D341Med (cell line): ENCODE measurements around the gene BMPER.
A peak's percentile ranks its signal among the peaks of the same experiment; 100 is the strongest.

Source experiments
- DNase-seq: peaks from one replicate; pipeline ENCODE4 v3.0.0; 2012; ENCODE audit warnings: low spot score

Gene BMPER

DNA sequence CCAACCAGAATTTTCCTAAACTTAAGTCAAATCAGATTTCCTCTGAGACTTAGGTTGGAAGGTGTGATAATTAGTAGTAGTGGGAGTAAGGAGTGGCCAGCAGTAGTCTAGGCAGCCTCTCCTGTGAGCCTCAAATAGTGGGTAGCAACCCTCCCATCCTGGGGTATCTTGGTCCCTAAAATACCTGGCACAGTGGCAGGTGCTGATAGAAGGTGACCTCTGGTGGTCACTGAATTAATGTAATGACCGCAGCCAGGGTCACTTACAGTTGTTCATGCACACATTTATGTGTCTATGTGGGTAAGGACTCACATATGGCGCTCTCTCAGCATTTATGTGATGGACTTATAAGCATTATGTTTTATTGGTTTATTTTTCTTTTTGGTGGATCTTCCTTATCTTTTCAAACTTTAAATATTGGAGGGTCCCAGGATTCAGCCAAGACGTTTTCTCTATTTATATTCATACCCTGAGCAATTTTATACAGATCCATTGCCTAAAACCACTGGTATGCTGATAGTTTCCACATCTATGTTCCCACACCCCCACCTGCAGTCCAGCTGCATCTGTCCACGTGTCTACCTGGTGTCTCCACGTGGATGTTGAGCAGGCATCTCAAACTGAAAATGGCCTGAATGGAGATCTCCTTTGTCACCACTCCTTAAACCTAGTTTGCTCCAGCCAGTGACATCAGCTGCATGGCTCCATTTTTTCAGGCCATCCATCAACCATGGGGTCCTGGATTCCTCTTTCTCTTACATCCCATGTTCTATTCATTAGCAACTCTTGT, 18.3 kb downstream of the BMPER start:
- DNase-seq = no peak

GRCh38 chr7:33926535-33926934, 21.2 kb downstream of the BMPER start:
- no peak for DNase-seq

DNA sequence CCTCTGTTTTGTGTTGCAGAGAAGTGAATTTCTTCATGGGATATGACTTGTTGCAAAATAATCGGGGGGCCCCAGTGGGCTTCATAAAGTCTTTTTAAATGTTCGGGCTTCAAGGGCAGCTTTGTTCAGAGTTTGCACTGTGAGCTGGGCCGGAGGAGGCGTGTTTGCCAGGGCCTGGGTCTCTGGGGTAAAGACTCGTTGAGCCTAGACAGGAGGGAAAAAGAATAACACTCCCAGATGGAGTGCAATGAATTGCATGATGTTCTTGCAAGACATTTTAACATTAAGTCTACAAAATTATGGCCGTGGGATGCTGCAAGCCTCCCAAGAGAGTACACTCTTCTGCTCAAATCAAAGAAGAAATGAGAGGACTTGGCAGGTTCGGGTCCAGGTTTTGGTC, 23.6 kb downstream of the BMPER start:
- no peak for DNase-seq

DNA sequence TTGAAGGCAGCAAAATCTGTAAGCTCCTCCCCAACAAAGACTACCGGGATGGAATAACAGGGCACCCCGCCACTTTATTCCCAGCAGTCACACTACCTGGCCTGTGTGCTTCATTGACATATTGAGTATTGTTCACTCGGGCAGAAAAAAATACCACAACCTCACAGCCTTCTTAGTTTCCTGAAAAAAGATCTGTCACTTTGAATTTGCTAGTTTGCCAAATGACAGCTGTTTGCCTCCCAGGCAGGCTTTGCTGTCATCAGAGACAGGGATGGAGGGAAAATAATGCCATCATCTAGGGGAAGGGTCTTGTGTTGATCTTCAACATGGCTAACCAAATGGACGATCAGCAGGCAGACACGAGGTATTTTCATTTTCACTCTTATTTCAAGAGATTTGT, 26.9 kb downstream of the BMPER start:
- DNase-seq = no peak

DNA sequence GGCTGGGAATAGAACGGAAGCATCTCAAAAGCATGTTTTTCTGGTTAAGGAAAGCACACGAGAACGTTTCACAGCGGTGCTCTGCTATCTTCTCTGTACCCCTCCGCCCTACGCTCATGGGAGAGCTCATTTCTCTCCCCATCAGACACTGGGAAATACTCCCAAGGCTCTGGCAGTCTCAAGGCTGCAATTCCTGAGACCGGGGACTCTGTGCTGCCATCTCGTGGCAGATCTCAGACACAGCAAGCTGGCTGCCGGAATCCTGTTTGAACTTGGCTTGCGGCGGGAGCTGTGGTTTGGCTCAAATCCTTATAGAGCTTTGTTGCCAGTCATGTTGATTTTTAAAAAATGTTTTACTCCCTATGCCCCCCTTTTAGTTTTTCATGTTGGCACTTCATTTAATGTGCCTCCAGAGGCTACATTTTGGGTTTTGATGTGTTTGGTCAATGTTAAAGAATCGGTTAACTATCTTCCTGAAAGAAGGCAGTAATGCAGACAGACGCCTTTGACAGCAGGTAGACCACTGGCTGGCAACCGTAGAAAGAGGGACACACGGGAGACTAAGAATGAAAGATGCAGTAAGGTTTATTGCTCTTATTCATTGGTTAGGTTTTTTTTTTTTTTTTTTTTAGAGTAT, 27.6 kb downstream of the BMPER start:
- DNase-seq = peak; percentile 86

DNA sequence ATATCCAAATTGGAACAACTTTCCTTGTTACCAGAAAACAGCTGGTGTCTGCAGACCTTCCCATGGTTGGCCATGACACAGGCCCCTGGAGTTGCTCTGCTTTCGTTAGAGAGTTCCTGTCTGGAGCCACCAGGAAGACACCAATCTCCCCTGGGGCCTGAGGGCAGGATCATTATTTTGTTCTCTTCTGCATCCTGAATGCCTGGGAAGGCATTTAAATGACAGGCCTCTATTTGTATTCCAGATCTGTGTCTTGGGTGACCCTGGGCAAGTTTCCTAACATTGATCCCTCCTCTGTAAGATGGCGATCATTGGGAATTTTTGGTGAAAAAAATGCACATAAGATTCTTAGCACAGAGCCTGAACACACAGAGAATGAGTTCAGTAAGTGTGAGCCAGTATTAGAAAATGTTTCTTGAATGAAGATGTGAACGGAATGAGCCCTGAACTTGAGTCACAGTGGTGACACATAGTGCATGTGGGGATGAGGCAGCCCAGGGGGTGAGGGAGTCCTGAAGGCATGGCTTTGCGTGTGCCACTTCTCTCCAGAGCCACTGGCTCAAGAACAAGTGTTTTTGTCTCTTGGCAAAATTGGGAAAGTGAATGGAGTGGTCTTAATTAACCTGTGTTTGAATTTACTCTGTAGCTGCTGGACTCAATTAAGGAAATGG, 28.4 kb downstream of the BMPER start:
- DNase-seq = no peak

GRCh38 chr7:33934391-33934790, 29.1 kb downstream of the BMPER start:
- DNase-seq = no peak

GRCh38 chr7:33936503-33936902, 31.2 kb downstream of the BMPER start:
- DNase-seq = no peak

GRCh38 chr7:33937871-33938270, 32.5 kb downstream of the BMPER start:
- no peak for DNase-seq

- no peak for DNase-seq
Observed at GRCh38 chr7:33939121-33939520, 33.8 kb downstream of the BMPER start.

DNA sequence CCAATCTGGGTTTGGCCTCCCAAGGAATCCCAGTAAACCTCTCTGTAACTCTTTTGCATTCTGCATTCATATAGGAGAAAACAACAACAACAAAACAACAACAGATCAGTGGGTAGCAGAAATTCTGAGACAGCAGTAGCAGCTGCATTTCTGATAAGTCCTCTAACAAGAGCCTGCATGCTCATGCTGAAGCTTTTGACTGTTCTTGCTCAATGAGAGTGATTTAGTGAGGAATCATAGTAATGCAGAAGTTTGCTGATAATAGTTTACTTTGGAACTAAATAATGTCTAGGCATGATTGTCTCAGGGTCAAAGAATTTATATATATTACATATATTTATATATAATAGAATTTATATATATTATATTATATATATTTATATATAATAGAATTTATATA, 35.2 kb downstream of the BMPER start:
- no peak for DNase-seq

GRCh38 chr7:33941418-33941817, 36.1 kb downstream of the BMPER start:
- no peak for DNase-seq

DNA sequence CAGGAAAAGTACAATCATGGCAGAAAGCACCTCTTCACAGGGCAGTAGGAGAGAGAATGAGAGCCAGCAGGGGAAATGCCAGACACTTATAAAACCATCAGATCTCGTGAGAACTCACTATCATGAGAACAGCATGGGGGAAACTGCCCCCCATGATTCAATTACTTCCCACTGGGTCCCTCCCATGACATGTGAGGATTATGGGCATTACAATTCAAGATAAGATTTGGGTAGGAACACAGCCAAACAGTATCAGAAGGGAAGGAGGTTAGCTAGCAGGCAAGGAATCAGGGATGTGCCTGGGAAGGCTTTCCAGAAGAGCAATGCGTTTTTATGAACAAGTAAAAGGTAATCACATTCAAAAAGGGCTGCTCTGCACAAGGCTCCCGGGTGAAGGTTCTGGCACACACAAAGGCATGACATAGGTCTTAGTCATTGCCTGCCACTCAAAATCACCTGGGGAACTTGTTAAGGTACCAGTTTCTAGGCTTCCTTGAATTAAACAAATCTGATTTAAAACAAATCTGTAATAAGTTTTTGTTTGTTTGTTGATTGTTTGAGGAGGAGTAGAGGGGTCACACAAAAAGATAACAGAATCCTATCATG, 40.9 kb downstream of the BMPER start:
- DNase-seq = no peak

GRCh38 chr7:33950047-33950714, 44.8 kb downstream of the BMPER start:
- no peak for DNase-seq

DNA sequence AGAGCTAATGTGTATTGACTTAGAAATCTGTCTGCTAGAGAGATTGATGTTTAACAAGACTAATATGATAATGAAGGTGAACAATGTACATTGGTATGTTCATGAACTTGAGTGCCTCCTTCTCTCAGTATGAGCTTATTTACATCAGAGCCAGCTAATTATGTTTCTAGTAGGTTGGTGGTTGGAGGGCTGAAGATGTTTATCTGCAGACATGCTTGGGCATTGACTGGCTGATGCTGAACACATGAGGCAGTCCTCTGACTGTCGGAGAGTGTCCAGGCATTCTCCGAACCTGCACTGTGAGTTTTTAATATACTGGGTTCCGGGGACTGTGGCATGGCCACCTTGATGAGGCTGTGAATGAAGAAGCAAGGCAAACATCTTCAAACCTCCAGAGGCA, 47.5 kb downstream of the BMPER start:
- DNase-seq = no peak

- no peak for DNase-seq
Observed at GRCh38 chr7:33958104-33958503, 52.8 kb downstream of the BMPER start.

DNA sequence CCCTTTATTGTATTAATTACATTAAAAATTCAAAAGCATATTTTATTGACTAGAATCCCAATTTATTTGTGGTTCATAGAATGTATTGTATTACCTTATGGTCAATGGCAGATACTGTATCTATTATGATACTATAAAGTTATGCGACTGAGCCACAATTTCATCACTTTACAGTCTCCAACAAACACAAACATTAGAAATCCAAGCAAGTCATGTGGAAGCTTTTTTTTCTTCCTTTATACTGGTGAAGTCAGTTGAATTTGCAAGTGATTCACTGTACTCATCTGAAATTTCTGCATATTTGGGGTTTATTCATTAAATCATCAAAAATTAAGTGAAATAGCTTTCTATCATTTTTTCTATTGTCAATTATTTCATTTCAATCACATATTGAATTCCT, 54.3 kb downstream of the BMPER start:
- no peak for DNase-seq

DNA sequence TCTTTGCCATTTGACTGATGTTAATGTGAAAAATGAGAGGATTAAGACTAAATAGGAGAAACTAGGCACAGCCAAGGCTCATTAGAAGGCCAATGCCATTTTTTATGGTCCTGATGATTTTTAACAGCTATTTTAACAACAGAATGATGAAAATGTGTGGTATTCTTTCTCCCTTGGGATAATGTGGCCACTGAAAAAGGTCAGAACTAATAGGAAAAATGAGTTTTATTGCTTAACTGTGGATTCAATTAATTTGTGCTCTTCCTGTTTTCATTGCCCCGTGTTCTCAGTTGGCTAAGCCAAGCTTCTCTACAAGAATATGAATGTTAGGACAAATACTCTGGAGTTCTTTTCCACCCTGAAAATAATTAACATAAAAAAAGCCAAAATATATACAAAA, 56.6 kb downstream of the BMPER start:
- no peak for DNase-seq

DNA sequence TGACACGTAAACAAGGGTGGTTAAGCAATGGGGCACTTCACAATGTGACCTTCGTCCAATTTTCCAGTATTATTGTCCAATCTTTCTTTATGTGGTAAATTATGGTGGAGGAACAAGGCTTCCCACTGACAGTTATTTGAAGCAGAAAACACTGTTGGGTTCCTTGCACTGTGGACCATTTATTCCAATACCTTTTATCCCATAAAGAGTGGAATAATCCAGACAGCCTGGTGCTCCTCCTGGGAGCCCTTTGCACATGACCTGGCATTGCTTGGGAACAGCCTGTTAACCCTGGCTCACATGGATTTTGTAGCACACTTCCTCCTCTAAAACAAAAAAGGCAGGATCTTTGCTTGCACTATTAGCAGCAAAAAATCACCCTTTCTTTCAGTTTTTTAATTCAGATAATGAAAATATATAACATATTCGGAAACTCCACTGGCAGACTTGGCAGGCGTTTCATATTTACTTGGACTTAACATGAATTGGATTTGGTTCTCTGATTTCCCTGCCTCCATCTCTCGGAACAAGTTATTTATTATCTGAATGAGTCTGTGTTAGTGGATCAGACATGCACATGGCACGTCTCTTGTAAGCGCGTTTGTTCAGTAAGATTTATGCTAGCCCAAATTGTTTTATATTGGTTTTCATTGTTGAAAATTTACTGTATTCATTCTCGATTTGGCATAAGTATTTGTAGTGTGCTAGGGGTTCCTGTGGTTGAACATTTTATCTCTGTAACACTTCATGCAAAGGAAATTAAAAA, 59.3 kb downstream of the BMPER start:
- DNase-seq = no peak

DNA sequence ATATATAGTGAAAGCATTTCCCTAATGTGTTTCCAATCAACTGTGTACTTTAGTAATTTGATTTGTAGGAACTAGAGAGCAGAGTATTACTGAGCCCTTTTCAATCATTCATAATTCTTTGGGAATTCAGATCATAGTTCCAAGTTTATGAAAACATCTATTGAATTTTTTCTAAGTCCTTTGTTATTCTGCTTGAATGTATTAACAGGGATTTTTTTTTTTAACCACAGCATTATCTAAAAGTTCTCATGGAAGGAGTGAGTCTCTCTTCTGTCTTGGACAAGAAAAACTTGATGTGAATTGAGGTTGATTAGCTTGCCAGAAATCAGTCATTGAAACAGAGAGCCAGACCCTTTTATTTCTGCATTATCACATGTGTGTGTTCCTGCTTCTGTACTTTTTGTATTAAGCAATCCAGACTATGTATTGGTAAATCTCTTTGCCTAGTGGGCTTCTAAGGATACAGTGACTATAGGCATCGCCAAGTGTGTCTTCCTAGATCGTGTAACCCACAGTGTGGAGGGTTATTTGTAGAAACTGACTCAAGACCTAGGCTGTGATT, 59.9 kb downstream of the BMPER start:
- no peak for DNase-seq

DNA sequence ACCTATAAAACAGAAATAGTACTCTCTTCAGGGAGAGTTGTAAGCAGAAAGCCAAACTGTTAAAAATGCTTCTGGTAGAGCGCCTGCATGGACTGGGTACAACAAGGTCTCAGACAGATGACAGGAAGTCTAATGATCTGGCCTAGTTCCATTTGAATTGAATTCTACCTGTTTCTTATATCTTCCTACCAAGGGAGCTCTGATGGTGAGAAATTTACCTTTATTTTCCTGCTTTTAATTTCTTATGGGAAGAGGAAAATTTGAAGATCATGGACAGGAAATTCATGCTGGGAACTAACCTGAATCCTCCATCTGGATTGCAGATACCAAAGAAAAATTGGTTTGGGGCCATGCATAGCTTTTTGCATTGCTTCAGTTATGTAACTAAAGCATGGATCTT, 63.3 kb downstream of the BMPER start:
- no peak for DNase-seq
